Activated gamma-delta T cell treated with anti-CD3 and anti-CD28 coated beads, Interleukin-2, amount 50 U/mL, for 16 hours (primary cell): ENCODE data around the gene NSMF.
"Not testable (repeated sequence)": the region's sequence is repeated elsewhere in the genome, so short reads cannot be mapped to it uniquely, and the experiment has no call there.

Experiments
- DNase-seq: peaks from one replicate; pipeline ENCODE4 v3.0.0-alpha.2; 2020; ENCODE audit warnings: low read depth

Gene NSMF

GRCh38 chr9:137477778-137478612 is 18.9 kb upstream of the NSMF start:
- no peak for DNase-seq

GRCh38 chr9:137476856-137477255 is 17.7 kb upstream of the NSMF start:
- no peak for DNase-seq

GRCh38 chr9:137475666-137476065 is 16.5 kb upstream of the NSMF start:
- DNase-seq = no peak

GRCh38 chr9:137474271-137474670 is 15.1 kb upstream of the NSMF start:
- no peak for DNase-seq

- DNase-seq = no peak
Observed at GRCh38 chr9:137470785-137471184, 11.7 kb upstream of the NSMF start.

- no peak for DNase-seq
Observed at GRCh38 chr9:137467896-137468295, 8.8 kb upstream of the NSMF start.

GRCh38 chr9:137467161-137467581 is 8.0 kb upstream of the NSMF start:
- no peak for DNase-seq

- DNase-seq = not testable (repeated sequence)
Observed at GRCh38 chr9:137466389-137467085, 7.4 kb upstream of the NSMF start.

GRCh38 chr9:137465720-137466388 is 6.7 kb upstream of the NSMF start:
- no peak for DNase-seq

- DNase-seq = no peak
Observed at GRCh38 chr9:137465000-137465719, 6.0 kb upstream of the NSMF start.

- DNase-seq = no peak
Observed at GRCh38 chr9:137464291-137464999, 5.3 kb upstream of the NSMF start.

- no peak for DNase-seq
Observed at GRCh38 chr9:137463931-137464290, 4.8 kb upstream of the NSMF start.

- DNase-seq = no peak
Observed at GRCh38 chr9:137462986-137463930, 4.1 kb upstream of the NSMF start.

- no peak for DNase-seq
Observed at GRCh38 chr9:137462396-137462985, 3.4 kb upstream of the NSMF start.

GRCh38 chr9:137461663-137462395 is 2.7 kb upstream of the NSMF start:
- peak; percentile 84 for DNase-seq

GRCh38 chr9:137461316-137461662 is 2.2 kb upstream of the NSMF start:
- DNase-seq = no peak

GRCh38 chr9:137460363-137461315 is 1.5 kb upstream of the NSMF start:
- DNase-seq = no peak
